EH (cell line): ENCODE measurements around the gene MOK.

Experiments
- DNase-seq: peaks from one replicate; pipeline ENCODE4 v3.0.0-alpha.2; 2015; ENCODE audit warnings: low read depth

The MOK gene

DNA sequence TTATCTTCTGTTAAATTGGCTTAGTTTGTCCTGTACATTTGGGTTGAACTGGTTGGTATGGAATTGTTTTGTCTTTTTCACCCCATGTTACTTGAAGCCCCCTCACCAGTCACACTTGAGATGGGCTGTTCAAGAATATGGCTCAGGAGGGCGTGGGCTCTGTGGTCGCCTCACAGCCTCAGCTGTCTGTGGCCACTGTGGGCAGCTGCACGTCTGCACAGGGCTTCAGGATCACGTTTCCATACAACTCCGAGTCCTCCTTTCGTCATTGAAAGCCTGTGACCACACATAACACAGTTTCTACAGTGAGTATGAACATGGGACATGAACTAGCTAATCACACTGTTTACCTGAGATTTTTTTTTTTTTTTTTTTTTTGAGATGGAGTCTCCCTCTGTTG is 81.3 kb downstream of the MOK start:
- no peak for DNase-seq

DNA sequence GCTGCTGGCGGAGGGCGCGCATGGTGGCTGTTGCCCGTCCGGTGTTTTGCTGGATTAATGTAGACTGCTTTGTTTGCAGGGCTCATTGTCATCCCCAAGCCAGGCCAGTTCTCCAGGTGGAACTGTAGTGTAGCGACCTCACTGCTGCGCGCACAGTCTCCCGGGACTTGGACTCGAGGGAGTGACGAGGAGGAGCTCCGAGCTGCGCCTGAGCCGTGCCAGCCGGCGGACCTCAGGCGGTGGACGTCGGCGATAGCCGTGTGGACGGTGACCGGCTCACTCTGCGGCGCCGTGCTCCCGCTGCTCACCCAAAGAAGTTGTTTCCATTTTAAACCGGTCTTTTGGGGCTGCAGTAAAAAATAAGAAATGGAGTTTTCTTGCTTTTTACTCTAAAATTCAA is 82.2 kb downstream of the MOK start:
- DNase-seq: no peak

DNA sequence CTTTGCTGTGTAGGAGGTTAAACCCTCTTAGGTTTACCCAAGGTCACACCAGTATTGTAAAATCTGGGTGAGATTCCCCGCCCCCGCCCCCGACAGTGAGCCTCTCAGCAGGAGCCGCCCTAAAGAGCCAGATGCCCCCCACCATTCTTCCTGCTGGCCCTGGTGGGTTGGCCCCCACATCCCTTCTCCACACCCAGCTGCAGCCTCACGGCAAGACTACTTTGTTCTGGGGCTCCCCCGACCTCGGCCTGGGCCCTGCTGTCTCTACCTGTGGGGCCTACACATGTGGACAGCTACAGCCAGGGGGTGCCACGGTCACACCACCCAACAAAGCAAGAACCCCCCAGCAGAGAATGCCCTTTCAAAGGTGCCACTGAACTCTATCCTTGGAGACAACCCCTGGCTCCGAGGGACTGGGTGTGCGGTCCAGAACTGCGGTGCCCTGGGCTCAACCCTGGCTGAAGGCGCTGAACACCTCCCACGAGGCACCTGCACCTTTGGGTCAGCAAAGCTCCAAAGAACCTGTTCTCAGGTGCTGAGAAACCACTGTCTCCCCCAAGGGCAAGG is 82.9 kb downstream of the MOK start:
- DNase-seq: no peak

DNA sequence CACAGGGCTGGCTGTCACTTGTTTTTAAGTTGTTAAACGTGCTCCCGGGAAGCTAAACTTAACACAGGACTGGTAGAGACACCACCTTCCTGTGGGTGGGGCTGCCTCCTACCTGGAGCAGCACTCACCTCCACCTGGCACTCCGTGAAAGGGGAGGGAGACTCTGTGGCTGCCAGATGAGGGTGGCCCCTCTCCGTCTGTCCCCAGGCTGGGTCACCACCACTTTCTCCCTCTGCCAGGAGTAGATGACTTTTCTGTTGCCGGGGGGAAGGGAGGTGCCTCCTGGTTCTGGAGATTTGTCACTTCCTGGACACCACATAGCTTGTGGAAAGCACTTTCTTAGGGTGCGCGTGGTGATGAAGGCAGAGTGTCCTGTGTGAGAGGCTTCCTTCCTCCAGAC is 83.9 kb downstream of the MOK start:
- peak; percentile 71 for DNase-seq

DNA sequence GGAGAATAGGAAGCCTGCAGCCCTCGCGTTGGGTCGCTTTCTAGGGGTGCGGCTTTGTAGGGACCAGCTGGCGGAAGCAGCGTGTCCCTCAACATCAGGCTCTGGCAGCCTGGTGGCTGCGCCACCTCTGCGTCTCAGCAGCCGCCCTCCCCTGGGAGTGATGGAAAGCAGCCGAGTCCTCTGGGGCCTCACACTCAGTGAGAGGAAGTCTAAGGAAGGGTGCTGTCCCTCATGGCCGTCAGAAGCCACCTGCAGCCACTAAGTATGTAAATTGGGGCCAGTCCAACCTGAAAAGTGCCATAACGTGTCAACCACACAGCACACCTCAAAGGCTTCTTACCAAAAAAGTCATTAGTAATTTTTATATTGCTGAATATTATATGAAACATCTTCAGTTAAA is 84.9 kb downstream of the MOK start:
- DNase-seq: no peak

DNA sequence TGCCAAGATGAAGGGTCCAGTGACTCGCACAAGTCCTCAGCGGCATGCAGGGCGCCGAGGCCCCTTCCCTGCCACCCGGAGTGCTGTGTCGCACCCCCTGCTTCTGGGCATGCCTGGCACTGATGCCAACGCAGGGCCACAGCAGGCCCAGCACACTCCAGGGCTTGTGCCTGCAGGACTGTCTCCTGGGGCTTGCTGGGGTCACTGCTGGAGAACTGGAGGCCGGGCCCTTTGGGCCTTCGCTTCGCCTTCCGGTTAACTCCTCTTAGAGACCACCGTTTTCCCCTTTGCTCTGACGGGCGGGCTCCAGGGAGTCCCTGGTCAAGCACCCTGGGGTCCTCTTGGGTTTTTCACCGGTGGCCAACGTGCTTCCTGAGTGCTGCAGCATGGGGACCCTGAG is 85.6 kb downstream of the MOK start:
- DNase-seq: no peak

DNA sequence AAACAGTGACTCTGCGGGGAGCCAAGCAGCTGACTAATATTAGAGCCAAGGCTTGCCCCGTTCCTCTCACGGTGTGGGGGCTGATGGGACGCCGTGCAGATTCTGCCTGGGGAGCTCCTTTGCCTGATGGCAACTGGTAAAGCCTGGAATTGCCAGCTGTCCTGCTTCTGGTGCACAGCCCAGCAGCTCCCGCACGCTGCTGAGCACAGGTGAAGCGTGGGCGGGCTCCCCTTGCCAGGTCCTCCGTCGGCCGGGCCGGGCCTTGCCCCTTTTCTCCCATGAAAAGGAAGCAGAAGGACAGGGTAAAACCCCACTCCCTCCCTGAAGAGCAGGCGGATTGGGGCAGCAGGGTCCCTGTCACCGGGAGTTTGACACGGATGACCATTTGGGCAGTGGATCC is 86.3 kb downstream of the MOK start:
- no peak for DNase-seq

DNA sequence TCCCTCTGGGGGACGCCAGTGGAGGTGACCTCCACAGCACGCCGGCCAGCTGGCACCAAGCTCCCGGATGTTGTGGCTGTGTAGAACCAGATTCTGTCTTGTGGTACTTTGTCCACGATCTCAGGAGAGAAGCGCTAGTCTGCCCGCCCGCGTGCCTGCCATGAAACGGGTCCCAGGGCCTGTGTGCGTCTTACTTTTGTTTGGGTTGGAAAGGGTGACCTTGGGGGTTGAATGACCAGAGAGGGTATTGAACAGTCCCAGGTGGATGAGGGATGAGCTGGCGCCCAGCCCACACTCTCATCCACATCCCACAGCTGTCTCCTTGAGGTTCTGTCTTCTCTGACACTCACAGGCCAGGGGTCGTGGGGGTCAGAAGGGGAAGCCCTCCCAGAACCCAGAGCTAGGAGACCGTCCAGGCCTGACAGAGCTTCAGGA is 87.0 kb downstream of the MOK start:
- no peak for DNase-seq

DNA sequence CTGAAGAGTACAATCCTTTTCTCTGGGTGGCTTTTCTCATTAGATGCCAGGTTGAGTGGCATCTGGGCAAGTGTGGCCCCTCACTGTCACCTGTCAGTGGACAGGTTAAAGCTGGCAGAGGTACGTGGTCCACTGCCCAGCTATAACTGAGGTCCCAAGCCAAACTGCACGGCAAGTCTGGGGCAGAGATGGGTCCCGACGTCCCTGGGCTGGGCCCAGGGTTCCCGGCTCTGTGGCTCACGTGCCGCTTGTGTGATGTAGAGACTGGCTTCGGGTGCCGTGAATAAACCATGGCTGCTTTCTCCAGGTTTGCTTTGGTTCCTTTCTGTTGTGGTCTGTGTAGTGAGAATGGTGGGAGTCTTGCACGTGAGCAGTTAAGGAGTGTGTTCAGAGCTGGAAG is 87.6 kb downstream of the MOK start:
- no peak for DNase-seq

DNA sequence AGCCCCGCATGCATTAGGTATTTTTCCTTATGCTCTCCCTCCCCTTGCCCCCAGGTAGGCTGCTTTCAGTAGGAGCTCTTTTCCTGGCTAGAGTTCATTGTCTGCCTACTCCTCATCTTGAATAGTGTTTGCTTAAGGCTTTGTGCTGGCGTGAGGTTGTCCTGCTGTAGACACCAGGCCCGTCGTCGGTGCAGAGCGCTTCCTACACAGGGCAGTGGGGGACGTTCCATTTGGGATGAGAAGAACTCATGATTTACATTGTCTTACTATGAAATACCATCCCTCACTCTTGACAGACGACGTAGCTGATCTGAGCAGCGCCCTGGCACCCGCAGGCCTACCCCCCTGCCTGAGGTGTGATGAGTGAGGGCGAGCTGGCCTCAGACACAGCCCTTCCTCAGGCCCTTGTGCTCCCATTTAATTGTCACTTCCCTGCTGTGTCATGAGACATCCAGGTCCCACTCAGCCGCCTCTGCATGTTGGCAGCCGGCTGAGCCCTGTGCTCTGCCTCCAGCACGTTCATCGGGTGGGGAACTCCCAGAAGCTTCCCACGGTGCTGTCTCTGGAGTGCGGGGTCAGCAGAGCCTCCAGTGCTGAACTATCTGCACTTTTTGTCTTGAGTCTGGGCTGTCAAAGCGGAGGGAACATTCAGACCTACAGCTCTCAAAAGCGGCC is 89.3 kb downstream of the MOK start:
- peak; percentile 15 for DNase-seq

DNA sequence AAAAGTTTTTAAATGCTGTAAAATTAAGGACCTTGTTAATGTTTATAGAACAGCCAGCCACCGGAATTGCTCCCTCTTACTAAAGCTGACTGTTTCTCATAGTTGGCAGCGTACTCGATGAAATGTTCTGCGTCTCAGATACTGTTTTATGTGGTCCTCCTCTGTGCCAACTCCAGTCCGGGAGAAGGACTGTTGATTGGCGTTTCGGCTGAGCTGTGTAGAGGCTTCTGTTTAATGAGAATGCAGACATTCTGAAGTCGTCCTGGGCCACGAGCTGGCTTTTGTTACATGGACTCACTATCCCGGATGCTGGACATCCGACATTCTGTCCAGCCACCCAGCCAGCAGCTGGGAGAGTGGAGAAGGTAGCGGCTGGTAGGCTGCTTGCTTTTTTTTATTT is 89.9 kb downstream of the MOK start:
- peak; percentile 81 for DNase-seq

DNA sequence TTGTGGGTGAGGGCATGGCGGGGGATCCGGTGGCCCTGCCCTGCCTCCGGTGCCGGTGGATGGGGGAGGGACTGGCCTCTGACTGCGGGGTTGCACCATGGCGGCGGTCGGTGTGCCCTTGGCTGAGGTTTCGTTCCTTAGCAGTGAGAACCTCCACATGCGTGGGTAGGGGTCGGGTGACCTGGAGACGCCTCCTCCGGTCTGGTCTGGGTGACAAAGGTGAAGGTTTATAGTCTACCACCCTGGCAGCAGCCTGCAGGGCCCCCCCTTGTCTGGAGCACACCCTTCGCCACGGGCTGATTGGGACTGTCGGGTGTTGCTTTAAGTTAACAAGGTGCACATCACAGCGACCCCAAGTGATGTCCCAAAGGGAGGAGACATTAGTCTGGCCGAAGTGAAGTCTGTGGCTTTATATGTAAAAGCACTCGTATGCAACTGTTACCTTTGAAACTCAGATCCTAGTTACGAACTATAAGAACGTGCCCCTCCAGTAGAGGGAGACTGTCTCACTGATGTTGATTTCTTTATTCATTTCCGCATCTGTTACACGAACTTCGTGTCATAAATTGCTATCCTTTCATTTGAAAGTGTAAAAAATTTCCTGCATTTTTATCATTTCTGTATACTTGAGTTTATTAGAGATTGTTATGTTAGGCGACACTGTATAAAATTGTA is 90.8 kb downstream of the MOK start:
- DNase-seq: no peak

DNA sequence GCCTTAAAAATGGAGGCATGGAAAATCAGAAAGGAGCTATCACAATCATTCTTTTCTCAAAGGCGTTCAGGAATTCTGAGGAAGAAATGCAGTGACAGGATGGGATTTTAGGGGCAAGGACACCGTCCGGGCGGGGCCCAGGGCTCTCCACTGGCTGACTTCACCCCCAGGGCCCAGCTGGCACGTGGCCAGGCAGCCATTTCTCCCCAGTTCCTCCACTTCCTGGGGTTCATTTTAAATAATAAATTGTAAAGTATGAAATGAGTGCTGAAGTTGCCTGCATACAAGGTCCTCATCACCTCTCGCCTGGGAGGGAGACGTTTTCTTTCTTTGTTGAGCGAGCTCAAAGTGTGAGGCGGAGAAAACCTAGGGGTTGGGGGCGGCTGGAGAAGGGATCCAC is 91.5 kb downstream of the MOK start:
- DNase-seq: no peak

DNA sequence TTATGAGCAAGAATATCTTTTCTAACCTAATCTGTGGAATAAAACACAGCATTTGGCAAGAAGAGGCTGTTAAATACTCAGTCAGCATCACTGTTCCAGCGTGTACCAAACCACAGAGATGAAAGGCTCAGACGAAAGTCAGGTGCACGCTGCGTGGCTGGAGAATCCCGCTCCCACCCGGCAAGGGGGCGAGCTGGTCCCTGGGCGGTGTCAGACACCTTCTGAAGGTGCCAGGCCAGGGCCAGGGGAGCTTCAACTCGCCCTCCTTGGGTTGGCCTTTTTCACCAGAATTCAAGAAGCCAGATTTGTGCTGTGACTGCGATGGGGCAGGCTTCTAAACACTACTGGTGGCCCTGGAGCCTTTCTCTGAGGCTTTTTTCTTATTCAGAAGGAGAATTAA is 92.1 kb downstream of the MOK start:
- no peak for DNase-seq

DNA sequence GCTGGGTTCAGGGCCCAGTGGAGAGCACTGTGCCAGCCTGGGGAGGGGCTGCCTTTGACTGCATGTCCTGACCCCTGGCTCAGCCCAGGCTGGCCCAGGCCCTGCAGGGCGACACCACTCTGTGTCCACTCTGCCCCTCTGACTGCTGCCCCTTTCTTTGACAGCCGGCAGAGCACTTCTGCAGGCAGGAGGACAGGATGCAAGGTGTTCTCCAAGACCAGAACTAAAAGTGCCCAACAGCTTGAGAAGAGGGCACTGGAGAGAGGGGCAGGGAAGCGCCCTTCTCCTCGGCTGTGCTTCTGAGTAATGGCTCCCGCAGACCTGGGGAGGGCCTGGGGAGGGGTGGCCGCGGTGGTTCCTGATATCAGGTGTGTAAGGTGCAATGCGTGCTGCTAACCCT is 92.6 kb downstream of the MOK start:
- no peak for DNase-seq

DNA sequence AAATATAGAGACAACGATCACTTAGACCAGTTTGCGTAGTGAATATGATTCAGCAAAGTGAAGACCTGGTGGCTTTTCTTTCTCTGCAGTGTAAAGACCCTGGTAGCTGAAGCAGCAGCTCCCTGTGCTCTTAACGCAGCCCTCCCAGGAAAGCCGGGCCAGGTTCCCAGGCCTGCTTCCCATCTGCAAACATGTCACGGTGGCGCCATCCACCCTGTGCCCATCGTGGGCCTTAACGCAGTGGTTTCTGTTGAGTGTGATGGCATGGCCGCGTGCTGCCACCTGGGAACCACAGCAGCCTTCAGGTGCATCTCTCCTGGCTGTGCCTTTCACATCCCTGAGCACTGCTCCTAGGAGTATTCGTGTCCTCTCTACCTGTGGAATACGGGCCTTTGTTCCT is 93.7 kb downstream of the MOK start:
- DNase-seq: no peak

DNA sequence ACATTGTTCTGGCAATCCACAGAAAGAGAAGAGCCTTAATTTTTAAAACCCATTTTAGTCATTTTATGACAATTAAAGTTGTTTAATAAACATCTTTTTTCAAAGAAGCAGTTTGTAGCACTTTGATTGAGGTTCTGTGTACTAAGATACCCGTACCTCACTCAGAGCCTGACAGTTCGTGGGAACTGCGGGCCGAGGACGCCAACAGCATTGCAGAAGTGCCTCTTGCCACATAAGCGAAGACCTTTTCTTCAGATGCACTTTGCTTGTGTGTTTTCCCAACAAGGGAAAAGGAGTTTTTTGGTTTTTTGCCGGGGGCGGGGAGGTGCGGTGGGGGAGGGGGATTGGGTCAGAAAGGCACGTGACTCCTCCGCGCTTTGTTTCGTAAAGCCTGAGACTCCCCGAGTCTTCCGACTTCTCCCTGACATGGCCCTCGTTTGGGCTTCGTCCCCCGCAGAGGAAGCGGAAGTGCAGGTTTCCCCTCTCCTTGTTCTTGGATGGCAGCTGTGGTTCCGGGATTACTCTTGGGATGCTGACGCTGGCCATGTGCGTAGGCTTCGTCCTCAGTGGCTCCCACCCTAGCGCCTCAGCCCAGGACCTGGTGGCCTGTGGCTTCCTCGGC is 94.4 kb downstream of the MOK start:
- DNase-seq: no peak

DNA sequence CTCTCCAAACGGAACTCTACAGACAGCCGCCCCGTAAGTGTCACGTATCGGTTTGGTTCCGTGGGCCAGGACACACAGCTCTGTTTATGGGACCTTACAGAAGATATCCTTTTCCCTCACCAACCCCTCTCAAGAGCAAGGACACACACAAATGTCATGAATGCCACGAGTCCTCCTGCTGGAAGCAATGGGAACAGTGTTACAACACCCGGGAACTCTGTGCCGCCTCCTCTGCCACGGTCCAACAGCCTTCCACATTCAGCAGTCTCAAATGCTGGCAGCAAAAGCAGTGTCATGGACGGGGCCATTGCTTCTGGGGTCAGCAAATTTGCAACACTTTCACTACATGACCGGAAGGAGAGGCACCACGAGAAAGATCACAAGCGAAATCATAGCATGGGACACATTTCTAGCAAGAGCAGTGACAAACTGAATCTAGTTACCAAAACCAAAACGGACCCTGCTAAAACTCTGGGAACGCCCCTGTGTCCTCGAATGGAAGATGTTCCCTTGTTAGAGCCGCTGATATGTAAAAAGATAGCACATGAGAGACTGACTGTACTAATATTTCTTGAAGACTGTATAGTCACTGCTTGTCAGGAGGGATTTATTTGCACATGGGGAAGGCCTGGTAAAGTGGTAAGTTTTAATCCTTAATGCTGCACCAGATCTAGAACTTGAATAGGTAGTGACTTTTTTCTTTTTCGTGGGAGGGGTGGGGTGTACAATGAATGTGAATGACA is 95.6 kb downstream of the MOK start:
- peak; percentile 55 for DNase-seq

DNA sequence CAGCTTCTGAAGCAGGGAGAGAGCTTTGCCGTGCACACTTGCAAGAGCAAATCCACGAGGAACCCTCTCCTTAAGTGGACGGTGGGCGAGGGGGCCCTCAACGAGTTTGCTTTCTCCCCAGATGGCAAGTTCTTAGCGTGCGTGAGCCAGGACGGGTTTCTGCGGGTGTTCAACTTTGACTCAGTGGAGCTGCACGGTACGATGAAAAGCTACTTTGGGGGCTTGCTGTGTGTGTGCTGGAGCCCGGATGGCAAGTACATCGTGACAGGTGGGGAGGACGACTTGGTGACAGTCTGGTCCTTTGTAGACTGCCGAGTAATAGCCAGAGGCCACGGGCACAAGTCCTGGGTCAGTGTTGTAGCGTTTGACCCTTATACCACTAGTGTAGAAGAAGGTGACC is 96.2 kb downstream of the MOK start:
- no peak for DNase-seq

DNA sequence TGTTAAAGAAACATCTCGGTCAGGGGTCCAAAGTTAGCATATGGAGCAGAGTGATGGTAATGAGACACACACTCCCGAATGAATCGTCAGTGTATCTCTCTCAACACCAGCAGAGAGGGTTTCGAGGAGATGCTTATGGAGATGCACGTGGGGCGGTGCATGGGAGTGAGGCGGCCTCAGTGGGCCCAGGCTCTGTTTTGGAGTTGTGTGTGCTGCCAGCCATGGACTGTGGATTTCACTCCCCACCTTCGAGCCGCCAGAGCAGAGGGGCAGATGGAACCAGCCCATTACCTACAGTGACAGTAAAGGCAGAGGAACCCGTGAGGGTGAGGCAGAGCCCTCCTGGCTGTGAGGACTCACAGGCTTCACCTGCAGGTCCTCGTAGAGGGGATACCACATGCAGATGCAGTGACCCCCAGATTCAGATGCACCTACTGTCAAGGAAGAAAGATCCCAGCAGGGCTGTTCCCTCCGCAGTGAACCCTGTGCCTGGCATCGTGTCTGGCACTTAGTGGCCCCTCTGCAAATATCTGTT is 97.1 kb downstream of the MOK start:
- no peak for DNase-seq

DNA sequence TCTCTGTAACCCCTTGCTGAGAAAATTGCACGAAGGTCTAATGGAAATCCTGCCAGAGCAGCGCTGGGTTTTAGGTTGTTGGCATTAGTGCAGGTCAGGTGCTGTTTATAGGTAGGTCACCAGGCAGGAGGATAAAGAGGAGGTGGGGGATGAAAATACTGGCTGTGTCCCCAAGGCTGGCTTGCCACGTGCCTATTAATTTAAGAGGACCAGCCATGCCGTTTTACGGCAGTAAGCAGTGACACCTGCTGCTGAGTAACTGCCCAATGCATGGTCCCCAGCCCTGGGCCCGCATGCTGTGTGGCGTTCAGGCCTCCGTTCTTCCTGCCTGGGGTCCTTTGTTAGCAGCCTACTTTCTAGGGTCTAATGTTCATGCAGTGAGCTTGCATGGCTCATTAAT is 98.0 kb downstream of the MOK start:
- no peak for DNase-seq

DNA sequence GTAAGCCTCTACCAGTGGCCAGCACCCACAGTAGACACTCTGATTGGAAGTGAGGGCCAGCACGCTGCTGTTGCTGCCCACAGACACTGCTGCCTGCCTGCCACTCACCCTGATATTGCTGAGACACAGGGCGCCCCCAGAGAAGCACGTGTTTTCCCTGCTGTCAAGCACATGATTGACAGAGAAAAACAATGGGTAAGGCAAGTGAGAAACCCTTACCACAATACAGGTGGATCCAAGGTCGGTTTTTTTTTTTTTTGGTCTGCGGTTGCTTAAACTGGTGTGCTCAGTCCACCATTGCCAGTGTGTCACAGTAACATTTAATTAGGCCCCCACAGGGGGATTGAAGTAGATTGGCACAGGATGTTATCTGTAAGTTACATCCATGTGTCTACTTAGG is 99.4 kb downstream of the MOK start:
- no peak for DNase-seq
